ENCODE data around the gene NAE1. TPM values are rescaled to one million over a fixed set of nuclear protein-coding genes. Genes with fewer than 3 reads are reported as not detected.
"Not testable (repeated sequence)": the region's sequence is repeated elsewhere in the genome, so short reads cannot be mapped to it uniquely, and the experiment has no call there.

Gene NAE1
- total RNA-seq, 2 donors from 2014 or later, result 37.4 to 37.6 TPM

DNA sequence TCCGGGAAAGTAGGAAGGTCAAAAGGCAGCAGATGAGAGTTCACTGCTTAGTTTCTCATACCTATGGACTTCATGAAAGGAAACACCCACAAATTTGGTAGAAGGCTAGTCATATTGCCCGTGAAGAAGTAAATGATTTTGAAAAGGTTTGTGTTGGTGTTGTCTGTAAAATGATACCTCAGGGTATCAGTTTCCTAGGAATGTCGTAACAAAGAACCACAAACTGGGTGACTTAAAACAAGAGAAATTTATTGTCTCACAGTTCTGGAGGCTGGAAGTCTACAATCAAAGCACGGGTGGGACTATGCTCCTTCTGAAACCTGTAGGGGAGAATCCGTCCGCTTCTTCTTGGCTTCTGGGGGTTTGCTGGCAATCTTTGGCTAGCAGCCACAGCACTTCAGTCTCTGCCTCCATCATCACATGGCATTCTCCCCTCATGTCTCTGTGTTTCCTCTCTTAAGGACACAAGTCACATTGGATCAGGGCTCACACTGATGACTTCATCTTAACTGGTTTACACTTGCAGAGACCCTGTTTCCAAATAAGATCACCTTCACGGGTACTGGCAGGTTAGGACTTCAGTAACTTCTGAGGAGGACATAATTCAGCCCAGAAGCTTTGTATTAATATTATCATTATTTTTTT lies 2.0 kb upstream of the NAE1 start:
- intact Hi-C loops (cut with DNase I), result loop anchor here in 1 of 2 donors (5.0 kb wide), 1 partner anchor 35 kb away; no protein-coding TSS in a partner anchor

DNA sequence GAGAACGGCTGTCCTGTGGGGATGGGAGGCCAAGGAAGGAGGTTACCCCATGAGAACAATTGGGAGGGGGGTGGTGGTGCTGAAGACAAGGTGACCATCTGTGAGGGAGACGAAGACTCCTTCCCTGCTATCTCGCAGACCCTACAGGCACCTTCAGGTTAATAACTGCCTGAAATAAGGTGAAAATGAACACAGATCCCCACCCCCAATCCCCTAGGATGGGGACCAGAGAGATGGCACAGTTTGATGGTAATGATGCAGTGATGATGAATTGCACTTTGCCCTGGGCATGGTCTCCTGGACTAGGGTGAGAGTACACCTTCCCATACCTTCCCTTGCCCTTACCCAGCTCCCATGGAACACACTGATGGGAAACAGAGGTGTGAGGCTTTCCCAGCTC lies 1.4 kb upstream of the NAE1 start:
- DNase-seq (ENCODE audit: low spot score), result no peak
- intact Hi-C loops (cut with DNase I), result loop anchor here in 1 of 2 donors (5.0 kb wide), 1 partner anchor 35 kb away; no protein-coding TSS in a partner anchor

More for the DNA sequence above, 2.0 kb upstream of the NAE1 start:
- no peak for DNase-seq (ENCODE audit: low spot score)

DNA sequence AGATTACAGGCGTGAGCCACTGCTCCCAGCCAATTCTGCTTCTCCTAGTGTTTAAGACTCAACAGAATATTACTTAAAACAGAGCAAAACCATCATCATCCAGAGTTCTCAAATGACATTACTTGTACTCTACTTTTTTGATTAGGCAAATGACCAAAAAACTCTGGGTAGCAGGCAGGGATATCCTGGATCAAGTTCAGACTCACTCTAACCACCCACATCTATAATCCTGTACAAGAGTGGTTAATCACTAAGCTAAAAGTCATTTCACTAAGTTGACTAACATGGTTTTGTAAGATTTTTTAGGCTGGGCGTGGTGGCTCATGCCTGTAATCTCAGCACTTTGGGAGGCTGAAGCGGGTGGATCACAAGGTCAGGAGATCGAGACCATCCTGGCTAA lies 6.8 kb downstream of the NAE1 start:
- no peak for DNase-seq (ENCODE audit: low spot score)
- intact Hi-C loops (cut with DNase I), result no loop called here

DNA sequence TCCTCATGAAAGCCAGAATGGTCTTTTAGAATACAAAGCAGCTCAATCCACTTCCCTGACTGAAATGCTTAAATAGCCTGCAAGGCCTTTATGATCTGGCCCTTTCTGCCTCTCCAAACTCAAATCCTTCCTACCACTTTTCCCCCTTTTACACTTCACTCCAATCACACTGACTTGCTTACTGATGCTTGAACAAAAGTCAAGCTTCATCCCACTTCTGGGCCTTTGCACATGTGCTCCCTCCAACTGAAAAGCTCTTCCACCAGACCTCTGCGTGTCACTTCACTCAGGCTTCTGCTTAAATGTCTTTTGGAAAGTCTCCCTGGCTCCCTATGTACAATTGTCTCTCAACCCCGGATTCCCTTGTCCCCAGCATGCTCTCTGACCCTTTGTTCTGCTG lies 16.0 kb downstream of the NAE1 start:
- intact Hi-C loops (cut with DNase I), result no loop called here
- no peak for DNase-seq (ENCODE audit: low spot score)

DNA sequence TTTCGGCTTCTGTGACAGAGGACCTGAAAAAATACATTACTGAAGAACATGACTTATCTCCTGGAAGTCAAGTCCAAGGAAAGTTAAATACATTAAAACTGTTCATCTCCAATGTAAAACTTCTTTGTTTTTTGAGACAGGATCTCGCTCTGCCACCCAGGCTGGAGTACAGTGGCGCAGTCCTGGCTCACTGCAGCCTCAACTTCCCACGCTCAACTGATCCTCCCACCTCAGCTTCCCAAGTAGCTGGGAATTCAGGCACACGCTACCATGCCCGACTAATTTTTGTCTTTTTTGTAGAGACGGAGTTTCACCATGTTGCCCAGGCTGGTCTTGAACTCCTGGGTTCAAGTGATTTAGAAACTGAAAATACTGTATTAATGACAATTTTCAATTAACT lies 19.7 kb downstream of the NAE1 start:
- intact Hi-C loops (cut with DNase I), result no loop called here
- no peak for DNase-seq (ENCODE audit: low spot score)

DNA sequence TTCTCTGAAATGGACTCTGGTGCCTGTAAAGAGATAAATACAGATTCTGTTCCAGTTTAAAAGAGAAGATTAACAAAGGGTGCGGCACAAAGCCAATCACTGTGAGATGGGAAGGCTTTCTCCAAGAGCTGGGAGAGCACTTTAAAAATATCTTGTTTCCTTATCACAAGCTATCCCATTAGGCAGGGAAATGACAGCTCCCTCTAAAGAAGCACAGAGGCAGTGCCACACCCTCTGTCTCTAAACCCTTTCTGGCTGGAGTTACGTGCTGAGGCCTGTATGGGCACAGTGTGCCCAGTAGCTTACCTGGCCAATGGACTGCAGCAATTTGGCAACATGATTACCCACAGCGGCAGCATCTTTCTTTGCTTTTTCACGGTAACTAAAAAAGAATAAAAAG lies 20.4 kb downstream of the NAE1 start:
- no peak for DNase-seq (ENCODE audit: low spot score)
- intact Hi-C loops (cut with DNase I), result no loop called here

DNA sequence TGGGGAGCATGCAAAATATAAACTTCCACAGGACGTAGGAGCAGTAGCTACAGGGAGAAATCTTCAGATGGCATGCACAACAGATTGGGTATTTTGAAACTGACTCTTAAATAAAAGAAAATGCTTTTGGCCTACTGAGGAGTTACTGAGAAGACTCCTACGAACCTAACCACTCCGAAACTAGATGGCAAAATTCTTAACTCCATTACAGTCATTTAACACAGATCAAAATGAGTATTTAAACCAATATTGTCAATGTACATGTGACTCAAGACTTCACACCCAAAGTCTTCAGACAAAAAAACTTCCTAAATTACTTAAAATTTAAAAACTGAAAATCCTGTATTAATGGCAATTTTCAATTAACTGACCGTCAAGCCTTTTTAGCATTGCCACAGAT lies 21.0 kb downstream of the NAE1 start:
- intact Hi-C loops (cut with DNase I), result no loop called here
- DNase-seq (ENCODE audit: low spot score), result no peak

DNA sequence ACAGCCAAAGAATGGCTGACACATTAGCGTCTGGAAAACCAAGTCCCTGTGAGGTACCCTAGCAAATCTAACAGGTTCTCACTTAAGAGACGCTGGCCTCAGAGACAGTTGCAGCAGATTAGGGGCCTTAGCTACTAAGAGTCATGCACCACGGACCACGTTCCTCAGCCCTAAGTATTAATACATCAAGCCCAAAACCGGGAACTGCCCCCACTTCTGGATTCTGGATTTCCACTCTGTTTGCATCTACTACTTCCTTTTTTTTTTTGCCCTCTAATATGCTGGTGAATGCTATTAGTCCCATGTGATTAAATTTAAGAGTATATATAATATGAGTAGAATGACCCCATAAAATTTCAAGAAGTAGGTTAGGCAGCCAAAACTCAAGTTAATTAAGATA lies 28.6 kb downstream of the NAE1 start:
- DNase-seq (ENCODE audit: low spot score), result no peak
- intact Hi-C loops (cut with DNase I), result no loop called here

DNA sequence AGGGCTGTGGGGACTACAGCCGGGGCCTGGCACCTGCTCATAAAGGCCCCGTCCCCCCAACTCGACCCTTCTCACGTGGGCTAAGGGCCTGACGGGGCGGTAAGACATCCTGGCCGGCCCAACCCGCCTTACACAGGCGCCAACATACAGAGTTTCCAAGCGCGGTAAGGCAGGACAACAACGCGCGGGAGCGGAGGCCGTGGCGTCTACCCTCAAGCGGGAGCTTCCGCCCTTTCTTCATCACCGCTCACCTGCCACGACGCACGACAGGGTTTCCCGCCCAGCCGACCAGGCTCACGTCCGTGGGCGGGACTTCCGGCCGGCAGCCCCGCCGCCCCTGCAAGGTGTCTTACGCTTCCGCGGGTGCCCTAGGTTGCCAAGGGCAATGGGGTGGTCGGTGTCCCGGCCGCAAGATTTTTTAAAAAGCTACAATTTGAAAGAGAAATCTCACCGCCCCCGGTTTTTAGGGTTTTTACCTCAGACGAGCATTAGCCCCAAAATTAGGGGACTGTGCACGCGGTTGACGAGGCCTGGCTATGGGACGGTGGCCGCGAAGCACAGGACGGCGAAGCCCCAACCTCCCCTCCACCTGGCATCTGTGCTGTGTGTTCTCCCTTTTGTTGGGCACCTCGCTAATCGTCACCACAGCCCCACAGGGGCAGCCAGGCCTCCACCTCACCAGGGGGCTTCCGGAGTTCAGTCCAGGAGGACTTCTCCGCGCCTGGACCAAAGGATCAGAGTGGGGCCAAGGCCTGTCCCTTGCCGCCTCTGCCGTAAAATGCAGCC lies 29.3 kb downstream of the NAE1 start, which contains the start of gene TERB1:
TERB1 (minus strand) TSS at position 265 of the 786 bp plus-strand sequence. CDS start 4,786 bp downstream, outside the sequence.
- no peak for DNase-seq (ENCODE audit: low spot score)
- intact Hi-C loops (cut with DNase I), result no loop called here

DNA sequence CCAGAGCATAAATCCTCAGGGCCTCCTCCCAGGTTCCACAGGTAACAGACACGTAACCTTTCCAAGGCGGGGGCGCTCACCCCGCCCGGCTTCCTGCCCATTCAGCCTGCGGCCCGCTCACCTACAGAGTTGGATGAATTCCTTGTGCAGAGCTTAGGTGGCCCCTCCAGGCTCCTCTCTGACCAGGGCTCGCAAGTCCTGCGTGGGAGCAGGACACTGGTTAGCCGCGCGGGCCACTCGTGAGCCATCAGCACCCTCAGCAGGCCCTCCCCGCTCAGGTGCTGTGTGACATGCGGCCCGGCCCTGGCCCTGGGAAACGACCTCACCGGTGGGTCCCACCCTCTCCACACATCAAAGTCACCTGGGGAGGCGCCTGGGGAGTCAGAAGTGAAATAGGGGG lies 29.9 kb downstream of the NAE1 start:
- intact Hi-C loops (cut with DNase I), result no loop called here

DNA sequence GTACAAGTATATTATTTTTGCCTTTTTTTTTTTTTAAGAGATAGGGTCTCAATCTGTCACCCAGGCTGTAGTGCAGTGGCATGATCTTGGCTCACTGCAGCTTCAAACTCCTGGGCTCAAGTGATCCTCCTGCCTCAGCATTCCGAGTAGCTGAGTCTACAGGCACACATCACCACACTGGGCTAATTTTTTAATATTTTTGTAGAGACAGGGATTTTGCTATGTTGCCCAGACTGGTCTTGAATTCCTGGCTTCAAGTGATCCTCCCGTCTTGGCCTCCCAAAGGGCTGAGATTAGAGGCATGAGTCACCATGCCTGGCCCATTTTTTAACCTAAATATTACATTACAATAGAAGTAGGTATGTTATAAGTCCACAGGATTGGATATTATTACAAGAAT lies 32.6 kb downstream of the NAE1 start:
- no peak for DNase-seq (ENCODE audit: low spot score)
- intact Hi-C loops (cut with DNase I), result no loop called here

More for the DNA sequence above, 29.9 kb downstream of the NAE1 start:
- no peak for DNase-seq (ENCODE audit: low spot score)

DNA sequence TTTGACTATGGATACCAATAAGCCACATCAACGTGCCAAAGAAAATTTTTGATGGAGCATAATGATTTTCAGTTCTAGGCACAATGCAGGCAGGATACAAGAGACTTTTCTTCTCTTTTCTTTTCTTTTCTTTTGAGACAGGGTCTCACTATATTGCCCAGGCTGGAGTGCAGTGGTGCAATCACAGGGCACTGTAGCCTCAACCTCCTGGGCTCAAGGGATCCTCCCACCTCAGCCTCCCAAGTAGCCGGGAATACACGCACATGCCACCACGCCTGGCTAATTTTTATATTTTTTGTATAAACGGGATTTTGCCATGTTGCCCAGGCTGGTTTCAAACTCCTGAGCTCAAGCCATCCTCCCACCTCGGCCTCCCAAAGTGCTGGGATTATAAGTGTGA lies 36.8 kb downstream of the NAE1 start:
- intact Hi-C loops (cut with DNase I); DNase-seq (ENCODE audit: low spot score): not testable (repeated sequence)

DNA sequence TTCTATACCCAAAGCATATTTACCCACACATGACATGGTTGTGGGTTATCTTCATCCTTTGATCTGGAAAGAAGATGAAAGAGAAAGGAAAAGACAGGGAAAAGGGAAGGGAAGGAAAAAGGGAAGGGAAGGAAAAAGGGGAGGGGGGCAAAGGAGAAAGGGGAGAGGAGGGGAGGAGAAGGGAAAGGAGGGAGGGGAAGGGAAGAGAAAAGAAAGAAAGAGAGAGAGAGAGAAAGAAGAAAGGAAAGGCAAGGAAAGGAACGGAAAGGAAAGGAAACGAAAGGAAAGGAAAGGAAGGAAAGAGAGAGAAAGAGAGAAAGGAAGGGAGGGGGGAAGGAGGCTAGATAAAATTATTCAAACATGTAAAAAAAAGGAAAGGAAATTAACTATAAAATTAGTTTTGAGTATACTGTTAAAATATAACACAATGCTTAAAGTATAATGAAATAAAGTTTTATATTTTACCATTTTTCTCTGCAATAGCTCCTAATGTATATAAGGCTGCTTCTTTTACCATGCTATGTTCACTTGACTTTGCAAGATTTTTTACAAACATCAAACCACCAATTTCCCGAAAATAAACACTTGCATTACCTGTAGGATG lies 40.5 kb downstream of the NAE1 start:
- DNase-seq (ENCODE audit: low spot score), result no peak
- intact Hi-C loops (cut with DNase I), result no loop called here

DNA sequence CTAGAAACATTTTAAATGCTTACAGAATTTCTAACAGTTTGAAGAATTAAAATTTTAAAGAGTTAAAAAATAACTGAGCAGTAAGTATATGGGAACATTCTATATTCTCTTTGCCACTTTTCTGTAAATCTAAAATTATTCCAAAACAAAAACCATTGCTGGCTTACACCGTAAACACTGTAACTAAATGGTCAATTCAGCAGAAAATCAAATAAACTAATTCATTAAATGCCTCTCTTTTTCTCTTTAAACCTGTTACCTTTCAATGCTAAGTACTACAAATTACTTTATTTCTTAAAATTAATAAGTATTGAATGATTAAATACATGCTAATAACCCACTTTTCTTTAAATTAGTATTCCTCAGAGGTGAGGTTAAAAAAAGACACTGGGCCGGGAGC lies 43.3 kb downstream of the NAE1 start:
- no peak for DNase-seq (ENCODE audit: low spot score)
- intact Hi-C loops (cut with DNase I), result no loop called here

DNA sequence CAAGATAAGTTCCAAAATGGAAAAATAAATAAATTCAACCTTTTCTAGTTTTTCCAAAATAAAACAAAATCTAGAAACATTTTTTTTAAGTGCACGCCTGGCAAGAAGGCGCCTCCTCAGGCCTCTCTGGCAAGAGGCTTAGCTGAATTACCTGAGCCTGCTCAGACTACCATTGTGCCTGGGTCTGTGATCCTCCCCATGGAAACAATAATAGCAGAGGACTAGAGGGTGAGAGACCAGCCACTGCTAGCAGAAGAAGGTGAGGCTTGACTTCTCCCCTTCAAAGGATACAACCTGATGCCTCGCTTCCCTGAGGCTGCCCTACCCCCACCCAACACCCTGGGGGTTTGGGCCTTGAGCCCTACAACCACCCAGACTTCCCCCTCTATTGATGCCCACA lies 44.2 kb downstream of the NAE1 start:
- intact Hi-C loops (cut with DNase I), result no loop called here
- no peak for DNase-seq (ENCODE audit: low spot score)

DNA sequence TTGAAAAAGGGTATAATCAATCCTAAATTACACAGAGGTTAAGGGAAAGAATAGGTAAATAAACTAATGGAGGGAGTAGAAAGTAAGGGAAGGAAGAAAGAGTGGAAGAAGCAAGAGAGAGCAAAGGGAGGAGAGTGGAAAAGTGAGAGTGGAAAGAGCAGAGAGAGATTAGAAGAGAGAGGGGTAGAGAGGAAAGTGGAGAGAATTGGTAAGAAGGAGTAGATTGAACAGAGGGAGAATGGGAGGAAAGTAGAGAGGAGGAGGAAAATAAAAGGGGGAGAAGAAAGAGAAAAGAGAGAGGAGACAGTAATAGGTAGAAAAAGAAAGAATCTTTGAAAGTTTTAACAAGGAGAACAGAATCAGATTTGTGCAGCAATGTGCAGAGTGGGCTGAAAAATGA lies 54.3 kb downstream of the NAE1 start:
- no peak for DNase-seq (ENCODE audit: low spot score)
- intact Hi-C loops (cut with DNase I), result no loop called here

DNA sequence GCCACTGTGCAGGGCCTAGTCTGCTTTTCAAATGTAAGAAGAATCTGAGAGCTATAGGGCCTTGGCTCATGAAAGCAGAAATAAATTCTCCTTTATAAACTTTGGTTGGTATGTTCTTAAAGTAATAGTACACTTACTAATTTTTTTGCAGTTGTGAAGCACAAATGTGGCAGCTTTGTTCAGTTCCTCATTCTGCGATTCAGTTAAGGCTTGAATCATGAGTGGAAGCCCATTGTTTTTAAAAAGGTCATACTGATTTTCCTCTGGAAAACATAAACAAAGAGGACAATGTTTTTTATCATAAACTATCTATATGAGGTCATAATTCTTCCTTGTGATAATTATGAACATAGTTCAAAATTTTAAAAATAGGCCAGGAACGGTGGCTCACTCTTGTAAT lies 55.8 kb downstream of the NAE1 start:
- intact Hi-C loops (cut with DNase I), result no loop called here

DNA sequence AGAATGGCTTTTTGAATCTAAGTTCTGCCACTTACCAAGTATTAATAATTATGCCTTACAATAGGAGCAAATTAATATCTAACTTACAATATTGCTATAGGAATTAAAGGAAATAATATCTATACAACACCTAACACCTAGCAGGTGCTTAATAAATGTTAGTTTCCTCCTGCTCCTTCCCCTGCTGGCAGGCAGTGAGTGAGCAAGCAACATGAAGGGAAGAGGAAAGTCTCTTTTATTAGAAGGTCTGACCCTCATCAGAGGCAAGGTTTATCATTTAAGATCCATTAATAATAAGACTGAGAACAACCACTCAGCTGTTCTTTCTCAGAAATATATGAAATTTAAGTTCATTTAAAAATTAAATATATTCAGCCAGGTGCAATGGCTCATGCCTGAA lies 72.7 kb downstream of the NAE1 start:
- no peak for DNase-seq (ENCODE audit: low spot score)
- intact Hi-C loops (cut with DNase I), result no loop called here

More for the DNA sequence above, 55.8 kb downstream of the NAE1 start:
- DNase-seq (ENCODE audit: low spot score), result no peak

DNA sequence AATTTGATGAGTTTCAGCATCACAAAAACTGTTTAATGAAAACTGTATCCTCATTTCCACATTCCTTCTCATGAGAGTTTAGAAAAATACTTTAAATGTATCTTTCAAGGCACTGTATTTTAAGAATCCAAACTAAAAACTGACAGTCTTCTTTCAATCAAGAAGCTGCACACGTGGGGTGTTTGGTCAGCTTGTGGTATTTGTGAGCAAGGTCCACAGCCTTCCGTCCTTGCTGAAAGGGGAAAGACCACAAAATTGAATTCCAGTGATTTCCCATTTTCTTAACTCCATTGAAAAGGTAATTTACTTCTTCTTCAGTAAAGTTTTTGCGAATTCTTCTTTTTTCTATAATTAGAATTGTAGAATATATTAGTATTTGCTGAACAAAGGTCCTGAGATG lies 76.0 kb downstream of the NAE1 start:
- DNase-seq (ENCODE audit: low spot score), result no peak
- intact Hi-C loops (cut with DNase I), result no loop called here

DNA sequence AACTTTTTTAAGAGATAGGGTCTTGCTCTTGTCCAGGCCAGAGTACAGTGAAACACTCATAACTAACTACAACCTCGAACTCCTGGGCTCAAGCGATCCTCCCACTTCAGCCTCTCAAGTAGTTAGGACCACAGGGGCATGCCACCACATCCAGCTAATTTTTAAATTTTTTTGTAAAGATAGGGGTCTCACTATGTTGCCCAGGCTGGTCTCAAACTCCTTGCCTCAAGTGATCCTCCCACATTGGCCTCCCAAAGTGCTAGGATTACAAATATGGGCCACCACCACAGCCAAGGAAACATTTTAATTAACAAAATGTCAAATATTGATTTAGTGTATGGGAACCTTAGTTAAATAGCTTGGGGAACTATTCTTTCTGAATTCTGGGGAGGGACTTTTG lies 76.6 kb downstream of the NAE1 start:
- no peak for DNase-seq (ENCODE audit: low spot score)
- intact Hi-C loops (cut with DNase I), result no loop called here
